Measurements from ENCODE around the gene HPCAL4. TPM values are rescaled to one million over a fixed set of nuclear protein-coding genes. Genes with fewer than 3 reads are reported as not detected.

Gene HPCAL4
- total RNA-seq, 2 experiments from 2014 or later, result 0.94 to 1.1 TPM

DNA sequence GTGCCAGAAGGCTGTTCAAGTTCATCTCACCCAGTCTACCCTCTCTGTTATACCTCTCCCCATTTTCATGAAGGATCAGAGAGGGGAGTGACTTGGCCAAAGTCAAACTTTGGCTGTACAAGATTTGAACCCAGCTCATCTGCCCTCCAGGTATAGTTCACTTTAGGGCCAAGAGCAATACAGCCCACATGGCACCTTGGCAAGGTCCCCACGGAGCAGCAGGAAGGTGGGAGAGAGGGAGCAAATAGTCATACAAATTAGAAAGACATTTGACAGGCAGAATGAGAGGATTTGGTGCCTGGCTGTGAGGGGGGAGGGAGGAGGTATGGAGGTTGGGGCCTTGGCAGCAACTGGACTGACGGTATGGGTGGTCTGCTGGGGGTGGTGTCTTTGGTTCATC lies 1.0 kb downstream of the HPCAL4 start:
- Mint-ChIP-seq H3K4me3 (peak overlapping the region; percentile 68), H3K27ac (no peak overlapping the region), H3K27me3 (peaks cover 19% of the 10 kb centered on the region), H3K4me1 (peaks cover 35% of the 10 kb centered on the region), H3K36me3 (ENCODE audit: low read depth) (no peaks in the 10 kb centered on the region), H3K9me3 (ENCODE audit: low read depth) (no peaks in the 10 kb centered on the region)
- DNase-seq, result no peak
- ChIA-PET POLR2A (interaction anchor here (0.6 to 1.7 kb wide), 2 partner anchors 8 to 19 kb away, joined by 3 to 4 read pairs; no protein-coding TSS in a partner anchor), CTCF (interaction anchor here (0.6 to 1.6 kb wide), 3 partner anchors 9 to 54 kb away, joined by 3 to 4 read pairs (median 3); no protein-coding TSS in a partner anchor)
- ATAC-seq, result no peak
- intact Hi-C loops (cut with DNase I, micrococcal nuclease), result loop anchor here (2.0 to 5.0 kb wide), 2 partner anchors 23 to 1663 kb away; no protein-coding TSS in a partner anchor

DNA sequence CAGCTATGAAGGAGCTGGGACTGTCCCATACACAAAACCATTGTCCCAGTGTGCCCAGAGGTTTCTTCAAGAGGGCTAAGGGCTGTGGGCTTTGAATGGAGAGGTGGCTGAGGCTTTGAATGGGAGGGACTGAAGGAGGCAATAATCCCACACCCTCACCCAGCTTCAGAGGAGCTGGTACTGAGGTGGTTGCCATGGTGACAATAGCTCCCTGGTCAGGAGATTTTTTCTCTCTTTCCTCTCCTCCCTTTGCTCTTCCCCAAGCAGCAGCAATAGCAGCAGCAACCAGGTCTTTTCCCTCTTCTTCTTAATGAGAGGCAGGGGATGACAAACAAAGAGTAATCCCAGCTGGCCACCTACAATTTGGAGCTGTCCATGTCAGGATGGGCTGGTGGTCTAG lies 1.6 kb downstream of the HPCAL4 start:
- ATAC-seq, result no peak
- CTCF ChIA-PET, result interaction anchor here (0.6 to 1.6 kb wide), 4 partner anchors 9 to 55 kb away, joined by 3 to 4 read pairs (median 3); no protein-coding TSS in a partner anchor
- Mint-ChIP-seq H3K27me3 (peaks cover 22% of the 10 kb centered on the region), H3K27ac (no peak overlapping the region), H3K4me3 (no peak overlapping the region), H3K9me3 (ENCODE audit: low read depth) (no peaks in the 10 kb centered on the region), H3K36me3 (ENCODE audit: low read depth) (peaks cover 3% of the 10 kb centered on the region), H3K4me1 (peaks cover 31% of the 10 kb centered on the region)
- intact Hi-C loops (cut with DNase I, micrococcal nuclease), result loop anchor here (2.0 to 5.0 kb wide), 2 partner anchors 23 to 1662 kb away; no protein-coding TSS in a partner anchor
- no peak for DNase-seq
- POLR2A ChIA-PET, result interaction anchor here (0.6 to 1.7 kb wide), 3 partner anchors 19 to 114 kb away, joined by 3 to 5 read pairs (median 4); no protein-coding TSS in a partner anchor

DNA sequence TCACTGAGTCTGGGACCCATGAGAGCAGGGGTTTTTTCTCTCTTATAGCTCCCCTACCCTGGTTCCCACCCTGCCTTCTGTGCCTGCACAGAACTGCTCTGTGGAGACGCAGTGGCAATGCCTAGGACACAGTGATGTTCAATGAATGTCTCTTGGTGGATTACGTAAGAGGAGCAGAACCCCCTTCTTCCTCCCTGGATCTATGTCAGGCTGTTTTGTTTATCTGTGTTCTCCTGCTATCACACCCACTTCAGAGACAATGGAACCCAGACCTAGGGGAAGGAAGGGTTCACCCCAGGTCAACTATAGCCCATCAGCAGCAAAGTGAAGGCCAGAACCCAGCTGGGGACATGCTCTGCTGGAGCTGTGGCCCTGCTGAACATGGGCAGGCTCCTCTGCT lies 2.0 kb downstream of the HPCAL4 start:
- ATAC-seq (no peak), DNase-seq (no peak)
- ChIA-PET CTCF (interaction anchor here (0.6 to 1.6 kb wide), 4 partner anchors 8 to 29 kb away, joined by 3 to 4 read pairs (median 4); no protein-coding TSS in a partner anchor), POLR2A (interaction anchor here (0.6 to 1.7 kb wide), 3 partner anchors 18 to 114 kb away, joined by 3 to 5 read pairs (median 4); no protein-coding TSS in a partner anchor)
- H3K9me3 Mint-ChIP-seq (ENCODE audit: low read depth), result no peaks in the 10 kb centered on the region
- H3K4me3 Mint-ChIP-seq, result no peak overlapping the region
- intact Hi-C loops (cut with DNase I, micrococcal nuclease), result no loop called here
- H3K27me3 Mint-ChIP-seq, result peaks cover 24% of the 10 kb centered on the region
- peaks cover 5% of the 10 kb centered on the region for H3K36me3 Mint-ChIP-seq (ENCODE audit: low read depth)
- H3K27ac Mint-ChIP-seq, result no peak overlapping the region
- peaks cover 33% of the 10 kb centered on the region for H3K4me1 Mint-ChIP-seq

DNA sequence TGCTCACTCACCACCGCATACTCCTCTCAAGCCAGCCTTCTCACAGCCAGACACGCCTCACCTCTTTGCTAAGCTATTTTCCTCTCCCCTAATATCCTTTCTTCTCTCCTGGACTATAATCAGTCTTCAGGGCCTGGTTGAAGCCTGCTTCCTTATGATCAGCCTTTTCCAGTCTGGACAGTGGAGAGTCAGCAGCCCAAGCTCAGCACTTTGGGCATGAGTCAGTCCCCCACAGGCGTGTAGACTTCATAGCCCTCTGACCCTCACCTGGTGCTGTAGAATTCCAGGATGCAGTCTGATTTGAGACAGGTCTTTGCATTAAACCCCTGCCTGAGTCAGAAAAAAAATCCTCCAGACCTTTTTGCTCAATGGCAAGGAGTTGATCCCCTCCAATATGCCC lies 2.5 kb downstream of the HPCAL4 start:
- peaks cover 5% of the 10 kb centered on the region for H3K36me3 Mint-ChIP-seq (ENCODE audit: low read depth)
- H3K4me1 Mint-ChIP-seq, result peaks cover 30% of the 10 kb centered on the region
- ChIA-PET CTCF (interaction anchor here (1.2 to 1.4 kb wide), 2 partner anchors 16 to 24 kb away, joined by 4 read pairs; no protein-coding TSS in a partner anchor), POLR2A (interaction anchor here (0.8 to 1.7 kb wide), 2 partner anchors 18 to 103 kb away, joined by 4 to 5 read pairs; no protein-coding TSS in a partner anchor)
- no peaks in the 10 kb centered on the region for H3K9me3 Mint-ChIP-seq (ENCODE audit: low read depth)
- intact Hi-C loops (cut with DNase I, micrococcal nuclease), result no loop called here
- no peak overlapping the region for H3K27ac Mint-ChIP-seq
- no peak for ATAC-seq
- no peak for DNase-seq
- peaks cover 26% of the 10 kb centered on the region for H3K27me3 Mint-ChIP-seq
- no peak overlapping the region for H3K4me3 Mint-ChIP-seq

DNA sequence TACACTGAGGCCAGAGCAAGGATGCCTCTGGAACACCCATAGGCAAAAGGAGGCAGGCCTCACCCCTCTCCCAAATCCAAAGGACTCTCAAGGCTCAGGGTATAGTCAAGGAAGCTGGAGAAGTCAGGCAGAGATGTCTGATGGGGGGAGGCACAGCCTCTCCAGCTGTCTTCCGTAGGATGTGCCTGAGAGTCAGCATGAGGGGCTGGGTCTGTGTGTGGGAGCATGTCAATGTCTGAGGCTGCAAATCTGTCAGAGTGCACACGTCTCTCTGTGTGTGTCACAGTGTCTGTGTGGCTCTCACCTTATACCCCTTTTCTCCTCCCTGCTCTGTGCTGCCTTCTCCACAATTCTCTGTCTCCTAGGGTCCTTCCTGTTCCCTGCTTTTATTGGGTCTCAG lies 4.0 kb downstream of the HPCAL4 start:
- ChIA-PET CTCF (interaction anchor here (1.4 kb wide), 1 partner anchor 20 kb away, joined by 4 read pairs; no protein-coding TSS in a partner anchor), POLR2A (no interaction called here)
- H3K9me3 Mint-ChIP-seq (ENCODE audit: low read depth), result no peaks in the 10 kb centered on the region
- H3K4me3 Mint-ChIP-seq, result no peak overlapping the region
- no peak overlapping the region for H3K27ac Mint-ChIP-seq
- H3K4me1 Mint-ChIP-seq, result peaks cover 29% of the 10 kb centered on the region
- intact Hi-C loops (cut with DNase I, micrococcal nuclease), result no loop called here
- DNase-seq, result no peak
- ATAC-seq, result no peak
- H3K36me3 Mint-ChIP-seq (ENCODE audit: low read depth), result peaks cover 7% of the 10 kb centered on the region
- H3K27me3 Mint-ChIP-seq, result peaks cover 31% of the 10 kb centered on the region

DNA sequence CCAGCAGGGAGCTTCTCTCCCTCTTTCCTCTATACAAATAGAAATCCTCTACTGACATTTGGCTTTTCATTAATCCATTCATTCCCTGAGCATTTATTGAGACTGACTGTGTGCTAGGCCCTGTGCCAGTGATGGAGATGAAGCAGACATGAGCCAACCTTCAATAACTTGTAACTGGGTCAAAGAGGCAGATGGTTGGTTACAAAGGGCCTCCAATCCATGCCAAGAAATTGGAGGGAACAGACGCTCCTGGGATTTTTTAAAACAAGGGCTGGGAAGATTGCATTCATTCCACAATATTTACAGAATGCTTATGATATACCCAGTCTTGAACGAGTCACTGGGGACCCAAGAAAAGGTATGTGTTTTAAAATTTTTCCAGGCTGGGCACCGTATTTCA lies 6.2 kb downstream of the HPCAL4 start:
- Mint-ChIP-seq H3K4me1 (peaks cover 29% of the 10 kb centered on the region), H3K4me3 (no peak overlapping the region), H3K27ac (no peak overlapping the region), H3K9me3 (ENCODE audit: low read depth) (no peaks in the 10 kb centered on the region), H3K27me3 (peaks cover 26% of the 10 kb centered on the region), H3K36me3 (ENCODE audit: low read depth) (peaks cover 7% of the 10 kb centered on the region)
- intact Hi-C loops (cut with DNase I, micrococcal nuclease), result no loop called here
- CTCF ChIA-PET, result no interaction called here
- POLR2A ChIA-PET, result no interaction called here
- DNase-seq (no peak), ATAC-seq (no peak)

DNA sequence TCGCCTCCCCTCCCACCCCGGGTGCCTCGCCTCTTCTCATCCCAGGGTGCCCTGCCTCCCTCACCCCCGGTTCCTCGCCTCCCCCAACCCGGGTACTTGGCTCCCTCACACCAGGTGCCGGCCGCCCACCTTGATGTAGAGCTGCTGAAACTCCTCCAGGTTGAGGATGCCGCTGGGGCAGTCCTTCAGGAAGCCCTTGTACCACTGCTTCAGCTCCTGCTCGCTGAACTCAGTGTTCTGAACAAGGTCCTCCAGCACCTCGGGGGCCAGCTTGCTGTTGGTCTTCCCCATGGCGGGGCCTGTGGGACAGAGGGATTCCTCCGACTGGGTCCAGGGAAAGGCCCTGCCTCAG lies 6.9 kb downstream of the HPCAL4 start:
- DNase-seq (no peak), ATAC-seq (no peak)
- CTCF ChIA-PET, result interaction anchor here (1.9 kb wide), 1 partner anchor 11 kb away, joined by 6 read pairs; no protein-coding TSS in a partner anchor
- Mint-ChIP-seq H3K27me3 (peaks cover 26% of the 10 kb centered on the region), H3K4me1 (peaks cover 23% of the 10 kb centered on the region), H3K4me3 (no peak overlapping the region), H3K9me3 (ENCODE audit: low read depth) (no peaks in the 10 kb centered on the region), H3K36me3 (ENCODE audit: low read depth) (peaks cover 7% of the 10 kb centered on the region), H3K27ac (no peak overlapping the region)
- POLR2A ChIA-PET, result no interaction called here
- intact Hi-C loops (cut with DNase I, micrococcal nuclease), result no loop called here

DNA sequence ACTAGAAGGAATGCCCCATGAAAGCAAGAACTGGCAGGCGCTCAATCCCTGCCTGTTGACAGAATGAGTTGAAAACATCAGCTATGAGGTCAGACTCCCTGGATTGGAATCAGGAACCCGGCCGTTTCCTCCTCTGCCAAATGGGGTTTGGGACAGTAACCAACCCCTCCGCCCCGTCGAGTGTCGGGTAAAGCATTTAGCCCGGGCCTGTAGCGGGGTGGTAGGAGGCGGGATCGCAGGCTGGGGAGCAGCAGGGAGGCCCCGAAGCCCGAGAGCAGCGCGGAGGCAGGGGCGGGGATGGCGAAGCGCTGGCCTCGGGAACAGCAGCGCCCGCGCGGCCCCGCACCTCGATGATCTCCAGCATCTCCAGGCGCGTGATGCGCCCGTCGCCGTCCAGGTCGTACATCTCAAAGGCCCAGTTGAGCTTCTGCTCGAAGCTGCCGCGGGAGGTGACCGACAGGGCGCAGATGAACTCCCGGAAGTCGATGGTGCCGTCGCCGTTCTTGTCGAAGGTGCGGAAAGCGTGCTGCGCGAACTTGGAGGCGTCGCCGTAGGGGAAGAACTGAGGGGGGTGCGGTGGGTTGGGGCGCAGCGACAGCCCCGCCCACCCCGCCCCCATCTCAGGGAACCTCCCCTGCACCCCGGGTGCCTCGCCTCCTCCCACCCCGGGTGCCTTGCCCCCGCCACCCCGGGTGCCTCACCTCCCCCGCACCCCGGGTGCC lies 7.5 kb downstream of the HPCAL4 start:
- peak; percentile 57 for ATAC-seq
- POLR2A ChIA-PET, result no interaction called here
- intact Hi-C loops (cut with DNase I, micrococcal nuclease), result no loop called here
- Mint-ChIP-seq H3K27ac (no peak overlapping the region), H3K36me3 (ENCODE audit: low read depth) (peaks cover 7% of the 10 kb centered on the region), H3K4me1 (peaks cover 22% of the 10 kb centered on the region), H3K27me3 (peaks cover 26% of the 10 kb centered on the region), H3K9me3 (ENCODE audit: low read depth) (no peaks in the 10 kb centered on the region), H3K4me3 (no peak overlapping the region)
- DNase-seq, result peak; percentile 59
- CTCF ChIA-PET, result interaction anchor here (0.7 to 1.9 kb wide), 2 partner anchors 10 to 11 kb away, joined by 3 to 6 read pairs; no protein-coding TSS in a partner anchor

DNA sequence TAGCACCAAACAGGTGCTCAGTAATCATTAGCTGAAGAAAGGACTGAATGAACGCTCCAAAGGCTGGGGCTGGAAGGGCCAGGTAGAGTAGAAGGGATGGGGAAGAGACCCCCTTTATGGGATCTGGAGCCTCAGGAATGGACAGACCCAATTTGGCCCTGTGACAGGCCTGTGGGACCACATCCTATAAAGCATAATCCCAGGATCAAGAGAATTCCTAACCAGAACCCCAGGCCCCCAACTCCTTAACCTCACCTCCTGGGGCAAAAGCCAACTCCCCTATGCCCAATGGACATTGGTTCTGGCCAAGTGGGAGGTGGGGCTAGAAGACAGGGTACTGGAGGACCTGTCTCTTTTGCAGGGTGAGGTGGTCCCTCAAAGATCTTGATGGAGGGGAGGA lies 9.2 kb downstream of the HPCAL4 start:
- intact Hi-C loops (cut with DNase I, micrococcal nuclease), result no loop called here
- ATAC-seq (no peak), DNase-seq (no peak)
- no peaks in the 10 kb centered on the region for H3K9me3 Mint-ChIP-seq (ENCODE audit: low read depth)
- CTCF ChIA-PET, result interaction anchor here (1.1 to 2.8 kb wide), 5 partner anchors 9 to 28 kb away, joined by 3 to 16 read pairs (median 10); no protein-coding TSS in a partner anchor
- H3K36me3 Mint-ChIP-seq (ENCODE audit: low read depth), result peaks cover 7% of the 10 kb centered on the region
- no peak overlapping the region for H3K4me3 Mint-ChIP-seq
- peaks cover 20% of the 10 kb centered on the region for H3K27me3 Mint-ChIP-seq
- POLR2A ChIA-PET, result interaction anchor here (0.6 kb wide), 1 partner anchor 8 kb away, joined by 3 read pairs; no protein-coding TSS in a partner anchor
- H3K4me1 Mint-ChIP-seq, result peaks cover 22% of the 10 kb centered on the region
- no peak overlapping the region for H3K27ac Mint-ChIP-seq

DNA sequence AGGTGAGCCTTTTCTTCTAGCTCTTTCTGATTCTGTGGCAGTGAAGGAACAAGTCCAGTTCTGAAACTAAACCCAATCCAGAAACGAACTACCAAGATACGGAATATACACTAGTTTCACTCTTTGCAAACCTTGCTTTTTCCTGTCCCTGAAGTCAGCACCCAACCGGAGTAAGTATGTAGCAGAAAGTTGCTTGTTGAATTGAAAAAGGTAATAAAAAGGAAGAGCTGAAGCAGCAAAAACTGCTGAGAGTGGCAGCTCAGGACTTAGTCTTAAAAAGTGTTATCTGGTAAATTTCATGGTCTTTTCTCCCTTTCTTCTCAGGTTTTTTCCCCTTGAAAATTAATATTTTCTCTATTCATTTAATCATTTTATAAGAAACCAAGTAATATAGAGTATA lies 9.9 kb downstream of the HPCAL4 start:
- peaks cover 22% of the 10 kb centered on the region for H3K4me1 Mint-ChIP-seq

DNA sequence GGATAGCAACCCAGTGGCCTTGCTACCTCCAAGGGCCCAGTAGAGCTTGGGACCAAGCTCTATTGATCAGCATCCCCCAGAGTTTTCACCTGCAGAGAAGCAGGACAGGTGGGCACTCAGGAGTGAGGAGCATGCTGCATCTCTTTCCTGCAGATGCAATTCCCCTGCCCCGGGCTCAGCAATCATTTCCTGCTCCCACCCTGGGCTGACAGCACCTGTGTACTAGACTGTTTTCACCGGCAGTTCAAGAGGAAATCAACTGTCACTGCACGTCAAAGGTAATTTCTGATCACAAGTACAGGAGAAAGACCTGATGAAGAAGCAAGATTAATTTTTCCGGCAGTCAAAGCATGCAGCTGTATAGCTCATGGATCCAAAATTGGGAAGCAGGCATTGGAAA lies 10.5 kb downstream of the HPCAL4 start:
- POLR2A ChIA-PET, result interaction anchor here (1.3 kb wide), 1 partner anchor 14 kb away, joined by 3 read pairs; no protein-coding TSS in a partner anchor
- Mint-ChIP-seq H3K36me3 (ENCODE audit: low read depth) (peaks cover 7% of the 10 kb centered on the region), H3K27me3 (peaks cover 18% of the 10 kb centered on the region), H3K4me3 (no peak overlapping the region), H3K9me3 (ENCODE audit: low read depth) (no peaks in the 10 kb centered on the region), H3K27ac (no peak overlapping the region), H3K4me1 (peaks cover 22% of the 10 kb centered on the region)
- intact Hi-C loops (cut with DNase I, micrococcal nuclease), result no loop called here
- ATAC-seq (no peak), DNase-seq (no peak)
- CTCF ChIA-PET, result interaction anchor here (1.1 to 3.1 kb wide), 10 partner anchors 8 to 74 kb away, joined by 3 to 17 read pairs (median 6); no protein-coding TSS in a partner anchor

More for the DNA sequence above, 9.9 kb downstream of the HPCAL4 start:
- Mint-ChIP-seq H3K4me3 (no peak overlapping the region), H3K9me3 (ENCODE audit: low read depth) (no peaks in the 10 kb centered on the region), H3K27ac (no peak overlapping the region), H3K36me3 (ENCODE audit: low read depth) (peaks cover 7% of the 10 kb centered on the region), H3K27me3 (peaks cover 19% of the 10 kb centered on the region)
- no peak for ATAC-seq
- POLR2A ChIA-PET, result no interaction called here
- no peak for DNase-seq
- intact Hi-C loops (cut with DNase I, micrococcal nuclease), result no loop called here
- CTCF ChIA-PET, result interaction anchor here (1.1 to 3.1 kb wide), 9 partner anchors 9 to 75 kb away, joined by 3 to 17 read pairs (median 6); no protein-coding TSS in a partner anchor
